ENCODE measurements around the gene CTIF.

GRCh38 chr18:48843162-48843561 is 304.3 kb downstream of the CTIF start:
- TF ChIP-seq CTCF (IDR thresholded peaks at IDR 0.05) (no peak), POLR2AphosphoS5 (IDR thresholded peaks at IDR 0.05; ENCODE audit: low read depth, low read length) (no peak), SIN3A (IDR thresholded peaks at IDR 0.05; ENCODE audit: borderline replicate concordance, insufficient read depth, low read depth, low read length) (no peak), REST (IDR thresholded peaks at IDR 0.05; ENCODE audit: insufficient read depth in 1 of 2, low read depth in 2 of 2, low read length in 1 of 2) (no peak)
